B cell (primary cell): ENCODE results near the gene PDE4B. TPM values are rescaled to one million over a fixed set of nuclear protein-coding genes. Genes with fewer than 3 reads are reported as not detected.
A peak's percentile ranks its signal among the peaks of the same experiment; 100 is the strongest.

Source experiments
- ATAC-seq: fragments of 200-7000 bp; cut with Tn5 transposase; one replicate; pipeline ENCODE4 v1.10.0; 2021; ENCODE audit warnings: low read depth, mild to moderate bottlenecking, moderate number of reproducible peaks, moderate library complexity
- CTCF ChIA-PET: fragments of 350-600 bp; sonication (Branson Sonifier 250); formaldehyde crosslinking; loops from one replicate; lab custom pipeline; 2021; ENCODE audit warnings: antibody characterized with exemption, inconsistent platforms; lab: Charles Lee
- POLR2A ChIA-PET: fragments of 350-600 bp; sonication (Branson Sonifier 250); formaldehyde crosslinking; loops from one replicate; lab custom pipeline; 2021; ENCODE audit warnings: antibody characterized with exemption; lab: Charles Lee
- DNase-seq: peaks from one replicate; pipeline ENCODE4 v3.0.0; 2013
- H2AFZ ChIP-seq: 2 replicates; pipeline ENCODE4 v1.6.1; 2012; ENCODE audit warnings: mild to moderate bottlenecking, low read depth, low read length; ENCODE audit not compliant: insufficient read depth, poor library complexity, severe bottlenecking
- H3K27ac ChIP-seq, 2 donors: 1 replicate in 1 of 2; 2 replicates in 1 of 2; pipeline ENCODE4 v1.5.1; 2012 to 2013; ENCODE audit warnings: low read length in 2 of 2, mild to moderate bottlenecking in 2 of 2, moderate library complexity in 1 of 2
- H3K27me3 ChIP-seq, 4 experiments: fragments of 200-600 bp in 1 of 4; sonication (generic) in 1 of 4; replicated peaks in 1 of 4; 1 replicate in 2 of 4; 2 replicates in 2 of 4; pipeline versions ENCODE4 v1.6.1 to v1.7.0; 2013 to 2016; ENCODE audit warnings: low read length in 3 of 4, mild to moderate bottlenecking in 2 of 4, mixed read lengths in 1 of 4, moderate library complexity in 1 of 4; ENCODE audit not compliant: insufficient read depth in 4 of 4, control insufficient read depth in 3 of 4; ENCODE audit errors: control extremely low read depth in 1 of 4
- H3K36me3 ChIP-seq, 2 experiments: replicated peaks in 1 of 2; 1 replicate in 1 of 2; 2 replicates in 1 of 2; pipeline versions ENCODE4 v1.6.1 to v1.7.1; 2013; ENCODE audit warnings: low read length in 1 of 2; ENCODE audit not compliant: insufficient read depth in 2 of 2, control insufficient read depth in 1 of 2; ENCODE audit errors: control extremely low read depth in 1 of 2, extremely low read depth in 1 of 2
- H3K4me1 ChIP-seq, 2 donors: fragments of 200-600 bp in 1 of 2; sonication (generic) in 1 of 2; 1 replicate in 1 of 2; 2 replicates in 1 of 2; pipeline versions ENCODE4 v1.5.1 to v1.6.1; 2013 to 2017; ENCODE audit warnings: low read length in 2 of 2; ENCODE audit not compliant: control insufficient read depth in 2 of 2, insufficient read depth in 2 of 2
- H3K4me2 ChIP-seq: replicated peaks from 2 replicates; pipeline ENCODE3; 2012; ENCODE audit warnings: mild to moderate bottlenecking, low read depth, low read length; ENCODE audit not compliant: poor library complexity, severe bottlenecking
- H3K4me3 ChIP-seq, 5 experiments: fragments of 200-600 bp in 1 of 5; sonication (generic) in 1 of 5; 1 replicate in 3 of 5; 2 replicates in 2 of 5; pipeline versions ENCODE4 v1.5.1 to v1.7.0; 2011 to 2016; ENCODE audit warnings: low read length in 4 of 5, mild to moderate bottlenecking in 4 of 5, low read depth in 2 of 5, control low read depth in 1 of 5, moderate library complexity in 1 of 5; ENCODE audit not compliant: insufficient read depth in 1 of 5; ENCODE audit errors: control extremely low read depth in 1 of 5, extremely low read depth in 1 of 5
- H3K79me2 ChIP-seq: fragments of 200-600 bp; sonication (generic); one replicate; pipeline ENCODE4 v1.6.0; 2016; ENCODE audit warnings: low read length; ENCODE audit not compliant: control insufficient read depth, insufficient read depth
- H3K9ac ChIP-seq: fragments of 200-600 bp; sonication (generic); 2 replicates; pipeline ENCODE4 v1.6.1; 2017; ENCODE audit warnings: mild to moderate bottlenecking, low read length, moderate library complexity
- H3K9me3 ChIP-seq, 3 donors: one replicate each; pipeline versions ENCODE4 v1.6.1 to v1.7.1; 2013; ENCODE audit warnings: low read length in 2 of 3; ENCODE audit not compliant: control insufficient read depth in 2 of 3, insufficient read depth in 1 of 3; ENCODE audit errors: control extremely low read depth in 1 of 3
- H4K20me1 ChIP-seq: 2 replicates; pipeline ENCODE4 v1.6.0; 2012; ENCODE audit warnings: mild to moderate bottlenecking, low read length; ENCODE audit not compliant: insufficient read depth, control insufficient read depth, poor library complexity, severe bottlenecking
- H3K27ac Mint-ChIP-seq: one replicate; pipeline ENCODE4 v1.8.0; 2021; ENCODE audit warnings: mixed read lengths
- H3K27me3 Mint-ChIP-seq: one replicate; pipeline ENCODE4 v1.8.0; 2021; ENCODE audit warnings: mixed read lengths
- H3K4me1 Mint-ChIP-seq: one replicate; pipeline ENCODE4 v1.8.0; 2021; ENCODE audit warnings: mixed read lengths
- H3K4me3 Mint-ChIP-seq: one replicate; pipeline ENCODE4 v1.8.0; 2021; ENCODE audit warnings: mixed read lengths
- H3K9me3 Mint-ChIP-seq: one replicate; pipeline ENCODE4 v1.8.0; 2022; ENCODE audit warnings: mixed read lengths; ENCODE audit not compliant: insufficient read depth
- CTCF ChIP-seq: fragments of 200-600 bp; IDR thresholded peaks from one replicate; pipeline ENCODE4 v1.8.0; 2022; ENCODE audit warnings: antibody characterized with exemption, mild to moderate bottlenecking
- EZH2 ChIP-seq: IDR thresholded peaks from 2 replicates; pipeline ENCODE4 v1.6.1; 2012; ENCODE audit warnings: borderline replicate concordance, low read depth, mild to moderate bottlenecking, moderate library complexity, low read length; ENCODE audit not compliant: insufficient read depth, poor library complexity, severe bottlenecking
- WGBS: methylation state at CpG from one replicate; pipeline ENCODE4 v1.1.5; 2013; ENCODE audit warnings: missing lambda C conversion rate; ENCODE audit not compliant: insufficient coverage; 5-methylcytosine and 5-hydroxymethylcytosine counted together
- intact Hi-C: fragments of 100-400 bp; cut with micrococcal nuclease; formaldehyde crosslinking; loops from one replicate; pipeline ENCODE4 v1.10.0; 2022
- polyA plus RNA-seq: library from polyadenylated mRNA; depleted of rRNA; stranded (reverse); fragments of >200 nt; gene quantifications from 2 replicates; pipeline ENCODE4 v1.2.3, GENCODE V29; 2012
- total RNA-seq, 2 donors: library from RNA; stranded (reverse); fragments of 120-200 nt in 1 of 2; gene quantifications; 1 replicate in 1 of 2; 2 replicates in 1 of 2; pipeline versions ENCODE4 v1.2.3 to v1.2.4, GENCODE V29; 2013 to 2022

PDE4B gene
- total and polyA plus RNA-seq, 2 donors (not counting 1 experiment from before 2014, with no cell fraction given), result 63.7 to 242 TPM

DNA sequence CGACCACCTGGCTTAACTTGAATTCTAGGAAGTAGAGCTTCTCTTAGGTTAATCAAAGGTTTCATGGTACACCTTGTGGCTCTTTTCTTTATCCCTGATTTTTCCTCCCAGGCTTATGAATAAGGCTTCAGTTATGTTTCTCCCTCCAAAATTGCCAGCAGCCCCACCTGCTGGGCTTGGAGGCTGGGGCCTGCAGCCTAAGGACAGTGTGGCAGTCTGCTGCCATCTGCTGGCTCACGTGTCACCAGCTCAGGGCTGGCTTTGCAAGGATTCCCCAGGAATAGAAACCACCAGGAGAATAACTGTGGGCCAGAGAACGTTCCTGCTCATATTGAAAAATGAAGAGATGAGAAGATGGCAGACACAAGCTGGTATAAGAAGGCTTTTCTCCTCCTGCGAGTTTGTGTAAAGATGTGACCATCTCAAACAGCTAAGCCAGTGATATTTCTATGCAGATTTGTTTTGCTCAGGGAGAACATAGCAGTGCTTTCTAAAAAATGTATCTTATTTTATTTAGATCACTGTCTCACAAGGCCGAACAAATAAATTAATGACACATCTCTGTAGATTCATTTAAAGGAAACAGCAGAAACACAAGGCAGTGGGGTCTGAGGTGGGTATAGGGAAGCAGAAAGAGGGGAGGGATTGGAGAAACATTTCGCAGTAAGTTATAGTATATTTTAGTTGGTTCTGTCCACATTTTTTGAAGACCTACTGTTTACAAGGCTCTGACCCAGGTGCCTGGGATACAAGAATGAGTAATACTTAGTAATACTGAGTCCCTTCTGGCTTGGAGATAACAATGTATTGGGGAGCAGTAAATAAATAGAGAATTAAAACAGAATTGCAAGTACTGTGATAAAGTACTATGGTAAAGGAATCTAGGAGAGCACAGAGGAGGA, 450.2 kb downstream of the PDE4B start:
- Mint-ChIP-seq H3K27ac (no peak overlapping the region), H3K4me3 (no peak overlapping the region), H3K27me3 (peaks cover 17% of the 10 kb centered on the region), H3K4me1 (peaks cover 7% of the 10 kb centered on the region), H3K9me3 (no peaks in the 10 kb centered on the region)
- ChIA-PET POLR2A (interaction anchor here (0.6 kb wide), 1 partner anchor 18 kb away, joined by 3 read pairs; no protein-coding TSS in a partner anchor), CTCF (interaction anchor here (0.6 to 23.9 kb wide), 44 partner anchors 11 to 482 kb away, joined by 3 to 572 read pairs (median 5); no protein-coding TSS in a partner anchor)
- H3K27me3 ChIP-seq, result peaks cover 0 to 3% (median 0%) of the 10 kb centered on the region in 4 experiments
- ATAC-seq, result peak; percentile 94
- no peaks in the 10 kb centered on the region for H3K36me3 ChIP-seq
- no peak overlapping the region for H2AFZ ChIP-seq
- DNase-seq, result peak; percentile 75
- H3K4me2 ChIP-seq, result no peak overlapping the region
- intact Hi-C loops, result loop anchor here (1.0 to 10.0 kb wide), 3 partner anchors 284 to 1568 kb away; partner anchors contain the start of genes LEPR and LEPROT
- no peaks in the 10 kb centered on the region for H3K4me1 ChIP-seq
- peak; percentile 97 for TF ChIP-seq CTCF
- no peak for TF ChIP-seq EZH2
- H3K4me3 ChIP-seq, result no peak overlapping the region
- no peak overlapping the region for H3K9ac ChIP-seq
- no peaks in the 10 kb centered on the region for H4K20me1 ChIP-seq
- no peaks in the 10 kb centered on the region for H3K79me2 ChIP-seq
- WGBS, result 33% methylated on average over 3 of the region's 6 CpGs
- no peak overlapping the region for H3K27ac ChIP-seq
- no peaks in the 10 kb centered on the region for H3K9me3 ChIP-seq
